ENCODE measurements around the gene SLC7A14.

Gene SLC7A14

DNA sequence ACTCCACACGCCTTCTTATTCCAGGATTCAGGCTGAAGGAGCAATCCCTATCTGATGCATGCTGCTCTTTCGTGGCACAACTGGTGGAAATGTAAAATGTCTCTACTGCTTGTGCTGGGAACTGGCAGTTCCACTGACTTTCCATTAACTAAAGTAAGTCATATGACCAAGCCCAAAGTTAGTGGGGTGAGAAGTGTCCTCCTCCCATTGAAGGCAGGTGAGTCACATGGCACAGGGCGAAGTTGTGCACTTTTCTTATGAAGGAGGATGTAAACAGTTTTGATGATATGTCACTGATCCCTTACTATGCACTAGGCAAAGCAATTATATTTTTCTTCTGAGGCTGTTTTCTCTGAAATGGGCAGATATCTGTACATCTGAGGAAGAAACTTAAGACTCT, 51.6 kb downstream of the SLC7A14 start:
- TF ChIP-seq, protein P1, sequence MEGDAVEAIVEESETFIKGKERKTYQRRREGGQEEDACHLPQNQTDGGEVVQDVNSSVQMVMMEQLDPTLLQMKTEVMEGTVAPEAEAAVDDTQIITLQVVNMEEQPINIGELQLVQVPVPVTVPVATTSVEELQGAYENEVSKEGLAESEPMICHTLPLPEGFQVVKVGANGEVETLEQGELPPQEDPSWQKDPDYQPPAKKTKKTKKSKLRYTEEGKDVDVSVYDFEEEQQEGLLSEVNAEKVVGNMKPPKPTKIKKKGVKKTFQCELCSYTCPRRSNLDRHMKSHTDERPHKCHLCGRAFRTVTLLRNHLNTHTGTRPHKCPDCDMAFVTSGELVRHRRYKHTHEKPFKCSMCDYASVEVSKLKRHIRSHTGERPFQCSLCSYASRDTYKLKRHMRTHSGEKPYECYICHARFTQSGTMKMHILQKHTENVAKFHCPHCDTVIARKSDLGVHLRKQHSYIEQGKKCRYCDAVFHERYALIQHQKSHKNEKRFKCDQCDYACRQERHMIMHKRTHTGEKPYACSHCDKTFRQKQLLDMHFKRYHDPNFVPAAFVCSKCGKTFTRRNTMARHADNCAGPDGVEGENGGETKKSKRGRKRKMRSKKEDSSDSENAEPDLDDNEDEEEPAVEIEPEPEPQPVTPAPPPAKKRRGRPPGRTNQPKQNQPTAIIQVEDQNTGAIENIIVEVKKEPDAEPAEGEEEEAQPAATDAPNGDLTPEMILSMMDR (IDR thresholded peaks at IDR 0.05; ENCODE audit: poor library complexity, severe bottlenecking), result no peak
- Histone ChIP-seq H3K4me3 (ENCODE audit: severe bottlenecking) (no peak overlapping the region), H3K36me3 (ENCODE audit: low read depth) (no peaks in the 10 kb centered on the region), H3K27me3 (ENCODE audit: insufficient read depth, poor library complexity, severe bottlenecking) (no peaks in the 10 kb centered on the region), H3K9me3 (ENCODE audit: severe bottlenecking) (no peaks in the 10 kb centered on the region), H3K4me1 (ENCODE audit: insufficient read depth, poor library complexity, severe bottlenecking) (no peaks in the 10 kb centered on the region), H3K27ac (ENCODE audit: poor library complexity, severe bottlenecking) (no peak overlapping the region)
- no peak for DNase-seq (ENCODE audit: low spot score)
- no peak for ATAC-seq (ENCODE audit: low read depth)

DNA sequence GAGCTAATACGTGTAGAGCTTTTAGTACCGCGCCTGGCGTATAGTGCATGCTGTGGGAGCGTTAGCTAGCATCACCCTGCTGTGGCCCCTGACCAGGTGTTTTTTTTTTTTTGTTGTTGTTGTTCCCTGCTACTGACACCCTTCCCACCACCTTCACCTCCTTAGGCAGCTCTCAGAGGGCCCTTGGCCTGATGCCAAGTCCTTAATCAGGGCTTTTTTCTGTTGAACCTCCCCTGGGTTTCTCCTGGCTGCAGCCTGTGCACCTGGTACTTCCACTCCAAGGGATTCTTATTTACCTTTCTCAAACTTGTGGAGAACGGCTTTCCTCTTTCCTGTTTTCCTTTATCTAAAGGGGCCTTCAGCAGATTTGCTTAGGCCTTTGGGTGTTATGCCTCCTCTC, 53.3 kb downstream of the SLC7A14 start:
- DNase-seq (ENCODE audit: low spot score), result no peak
- no peak for ATAC-seq (ENCODE audit: low read depth)

DNA sequence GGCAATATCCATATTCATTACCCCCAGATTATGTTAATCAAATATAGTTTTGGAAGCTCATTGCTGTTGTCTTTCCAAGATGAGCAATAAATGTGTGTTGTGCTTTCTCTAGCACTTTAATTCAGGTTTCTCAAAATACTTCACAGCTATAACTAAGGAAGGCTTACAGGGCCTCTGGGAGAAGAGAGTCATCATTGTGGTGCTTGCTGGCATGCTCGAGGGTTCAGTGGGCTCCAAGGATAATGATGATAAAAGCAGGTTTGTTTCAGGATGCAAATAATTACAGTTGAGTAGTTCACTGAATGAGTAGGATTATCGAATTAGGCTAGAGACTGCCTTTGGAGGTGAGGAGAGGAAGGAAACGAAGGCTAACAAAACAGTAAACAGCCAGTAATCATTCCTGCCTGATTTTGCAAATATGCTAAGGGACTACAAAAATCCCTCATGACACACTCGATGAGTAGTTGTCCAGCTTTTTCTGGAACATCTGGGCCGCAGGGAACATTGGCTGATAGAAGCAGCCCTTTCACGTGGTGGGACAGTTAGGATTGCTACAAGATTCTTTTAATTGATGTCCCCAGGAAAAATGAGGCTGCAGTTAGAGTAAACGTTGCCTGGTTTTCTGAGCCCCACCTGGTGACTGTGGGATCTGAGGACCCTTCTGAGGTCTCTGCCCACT, 54.1 kb downstream of the SLC7A14 start:
- no peak overlapping the region for H3K4me3 ChIP-seq (ENCODE audit: severe bottlenecking)
- ATAC-seq (ENCODE audit: low read depth) (no peak), DNase-seq (ENCODE audit: low spot score) (no peak)
- H3K36me3 ChIP-seq (ENCODE audit: low read depth), result no peaks in the 10 kb centered on the region
- TF ChIP-seq, protein P1 (IDR thresholded peaks at IDR 0.05; ENCODE audit: poor library complexity, severe bottlenecking), result no peak
- no peaks in the 10 kb centered on the region for H3K27me3 ChIP-seq (ENCODE audit: insufficient read depth, poor library complexity, severe bottlenecking)
- H3K9me3 ChIP-seq (ENCODE audit: severe bottlenecking), result no peaks in the 10 kb centered on the region
- H3K27ac ChIP-seq (ENCODE audit: poor library complexity, severe bottlenecking), result no peak overlapping the region
- H3K4me1 ChIP-seq (ENCODE audit: insufficient read depth, poor library complexity, severe bottlenecking), result no peaks in the 10 kb centered on the region

More for the DNA sequence above, 53.3 kb downstream of the SLC7A14 start:
- no peak overlapping the region for H3K4me3 ChIP-seq (ENCODE audit: severe bottlenecking)
- H3K27me3 ChIP-seq (ENCODE audit: insufficient read depth, poor library complexity, severe bottlenecking), result no peaks in the 10 kb centered on the region
- H3K27ac ChIP-seq (ENCODE audit: poor library complexity, severe bottlenecking), result no peak overlapping the region
- TF ChIP-seq, protein P1 (IDR thresholded peaks at IDR 0.05; ENCODE audit: poor library complexity, severe bottlenecking), result no peak
- H3K36me3 ChIP-seq (ENCODE audit: low read depth), result no peaks in the 10 kb centered on the region
- H3K9me3 ChIP-seq (ENCODE audit: severe bottlenecking), result no peaks in the 10 kb centered on the region
- no peaks in the 10 kb centered on the region for H3K4me1 ChIP-seq (ENCODE audit: insufficient read depth, poor library complexity, severe bottlenecking)

DNA sequence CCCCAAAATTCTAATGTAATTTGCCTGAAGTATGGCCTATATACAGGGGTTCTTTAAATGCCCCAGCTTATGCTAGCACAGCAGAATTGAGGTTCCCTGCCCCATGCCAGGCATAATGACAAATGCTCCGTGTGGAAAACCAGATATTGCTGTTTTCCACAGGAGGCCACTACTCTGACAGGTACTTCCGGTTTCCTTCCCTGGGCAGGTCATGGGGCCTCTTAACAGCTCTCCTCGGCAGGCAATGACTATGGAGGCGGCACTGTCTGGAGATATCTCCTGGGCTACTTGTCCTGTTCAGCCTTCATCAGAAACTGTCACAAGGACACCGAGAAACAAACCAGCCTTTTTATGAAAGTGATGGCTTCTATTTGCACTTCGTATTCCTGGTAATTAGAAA, 54.8 kb downstream of the SLC7A14 start:
- TF ChIP-seq, protein P1 (IDR thresholded peaks at IDR 0.05; ENCODE audit: poor library complexity, severe bottlenecking), result no peak
- Histone ChIP-seq H3K9me3 (ENCODE audit: severe bottlenecking) (no peaks in the 10 kb centered on the region), H3K27ac (ENCODE audit: poor library complexity, severe bottlenecking) (no peak overlapping the region), H3K36me3 (ENCODE audit: low read depth) (no peaks in the 10 kb centered on the region), H3K27me3 (ENCODE audit: insufficient read depth, poor library complexity, severe bottlenecking) (no peaks in the 10 kb centered on the region), H3K4me3 (ENCODE audit: severe bottlenecking) (no peak overlapping the region), H3K4me1 (ENCODE audit: insufficient read depth, poor library complexity, severe bottlenecking) (no peaks in the 10 kb centered on the region)
- no peak for DNase-seq (ENCODE audit: low spot score)
- ATAC-seq (ENCODE audit: low read depth), result no peak

DNA sequence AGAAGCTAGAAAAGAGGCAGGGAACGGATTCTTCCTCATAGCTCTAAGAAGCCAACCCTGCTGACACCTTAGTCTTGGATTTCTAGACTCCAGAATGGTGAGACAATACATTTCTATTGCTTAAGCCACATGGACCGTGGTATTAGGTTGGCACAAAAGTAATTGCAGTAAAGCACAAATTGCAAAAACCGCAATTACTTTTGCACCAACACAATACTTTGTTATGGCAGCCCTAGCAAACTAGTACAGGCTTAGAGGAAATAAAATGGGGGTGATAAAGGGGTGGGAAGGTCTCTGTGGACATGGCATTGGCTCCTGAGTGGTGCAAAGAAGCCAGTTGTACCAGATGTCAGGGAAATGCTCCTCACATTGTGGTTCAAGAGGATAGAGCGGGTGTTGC, 56.0 kb downstream of the SLC7A14 start:
- Histone ChIP-seq H3K36me3 (ENCODE audit: low read depth) (no peaks in the 10 kb centered on the region), H3K27me3 (ENCODE audit: insufficient read depth, poor library complexity, severe bottlenecking) (no peaks in the 10 kb centered on the region), H3K9me3 (ENCODE audit: severe bottlenecking) (no peaks in the 10 kb centered on the region), H3K4me3 (ENCODE audit: severe bottlenecking) (no peak overlapping the region), H3K4me1 (ENCODE audit: insufficient read depth, poor library complexity, severe bottlenecking) (no peaks in the 10 kb centered on the region), H3K27ac (ENCODE audit: poor library complexity, severe bottlenecking) (no peak overlapping the region)
- ATAC-seq (ENCODE audit: low read depth), result no peak
- TF ChIP-seq, protein P1 (IDR thresholded peaks at IDR 0.05; ENCODE audit: poor library complexity, severe bottlenecking), result no peak
- no peak for DNase-seq (ENCODE audit: low spot score)

Data from RWPE2 (cell line).